ENCODE measurements around the gene RAD51B. TPM values are rescaled to one million over a fixed set of nuclear protein-coding genes. Genes with fewer than 3 reads are reported as not detected.

RAD51B gene
- total RNA-seq, 4 donors from 2014 or later = 8.9 to 30.3 (median 10.4) TPM

- no peak for DNase-seq (ENCODE audit: low spot score)
- no peak for TF ChIP-seq CTCF (IDR thresholded peaks at IDR 0.05)
- no peak for ATAC-seq (ENCODE audit: low FRiP score)
Measured at GRCh38 chr14:68755016-68755353, 935.4 kb downstream of the RAD51B start.

- DNase-seq (ENCODE audit: low spot score) (no peak), ATAC-seq (ENCODE audit: low FRiP score) (no peak)
- TF ChIP-seq CTCF (IDR thresholded peaks at IDR 0.05) = no peak
Measured at GRCh38 chr14:68756000-68756481, 936.5 kb downstream of the RAD51B start.

- DNase-seq (ENCODE audit: low spot score) (no peak), ATAC-seq (ENCODE audit: low FRiP score) (no peak)
- TF ChIP-seq CTCF (IDR thresholded peaks at IDR 0.05) = no peak
Measured at GRCh38 chr14:68756734-68757133, 937.2 kb downstream of the RAD51B start.

- no peak for TF ChIP-seq CTCF (IDR thresholded peaks at IDR 0.05)
- DNase-seq (ENCODE audit: low spot score) (no peak), ATAC-seq (ENCODE audit: low FRiP score) (no peak)
Measured at GRCh38 chr14:68757618-68758081, 938.1 kb downstream of the RAD51B start.

- TF ChIP-seq CTCF (IDR thresholded peaks at IDR 0.05) = no peak
- ATAC-seq (ENCODE audit: low FRiP score) (no peak), DNase-seq (ENCODE audit: low spot score) (no peak)
Measured at GRCh38 chr14:68758301-68758700, 938.7 kb downstream of the RAD51B start.

- DNase-seq (ENCODE audit: low spot score) = no peak
- no peak for ATAC-seq (ENCODE audit: low FRiP score)
- no peak for TF ChIP-seq CTCF (IDR thresholded peaks at IDR 0.05)
Measured at GRCh38 chr14:68759017-68759560, 939.5 kb downstream of the RAD51B start.

GRCh38 chr14:68759937-68760336, 940.4 kb downstream of the RAD51B start:
- no peak for ATAC-seq (ENCODE audit: low FRiP score)
- no peak for TF ChIP-seq CTCF (IDR thresholded peaks at IDR 0.05)
- DNase-seq (ENCODE audit: low spot score) = no peak

Measured in omental fat pad (tissue), 4 donors.